H7 (cell line): ENCODE measurements around the gene MED12L. TPM values are rescaled to one million over a fixed set of nuclear protein-coding genes. Genes with fewer than 3 reads are reported as not detected.
A peak's percentile ranks its signal among the peaks of the same experiment; 100 is the strongest.
"Not testable (repeated sequence)": the region's sequence is repeated elsewhere in the genome, so short reads cannot be mapped to it uniquely, and the experiment has no call there.

Experiments
- DNase-seq: peaks from one replicate; pipeline ENCODE4 v3.0.0; 2012
- H3K27me3 ChIP-seq: 2 replicates; pipeline ENCODE4 v1.6.0; 2011; ENCODE audit warnings: mild to moderate bottlenecking, low read length; ENCODE audit not compliant: control insufficient read depth, insufficient read depth
- H3K36me3 ChIP-seq: replicated peaks from 2 replicates; pipeline ENCODE4 v1.5.1; 2011; ENCODE audit warnings: low read length; ENCODE audit not compliant: control insufficient read depth, insufficient read depth
- H3K4me3 ChIP-seq: 2 replicates; pipeline ENCODE4 v1.5.1; 2011; ENCODE audit warnings: low read depth, mild to moderate bottlenecking, control low read depth, low read length, moderate library complexity; ENCODE audit not compliant: insufficient read depth
- total RNA-seq: library from RNA; depleted of rRNA; stranded (reverse); fragments of >200 nt; shearing (Covaris generic); gene quantifications from 2 replicates; pipeline ENCODE4 v1.2.3, GENCODE V29; 2014

The MED12L gene
- total RNA-seq, 1 experiment from 2014 or later: 7.9 TPM

GRCh38 chr3:151166161-151166560, 80.7 kb downstream of the MED12L start:
- Histone ChIP-seq H3K27me3 (no peaks in the 10 kb centered on the region), H3K4me3 (no peak overlapping the region)

GRCh38 chr3:151168269-151169094, 83.0 kb downstream of the MED12L start:
- peak; percentile 66 for DNase-seq
- Histone ChIP-seq H3K36me3 (peaks cover 1% of the 10 kb centered on the region; the same call in 1 of the 2 replicates), H3K4me3 (no peak overlapping the region), H3K27me3 (no peaks in the 10 kb centered on the region)

More at GRCh38 chr3:151166161-151166560, 80.7 kb downstream of the MED12L start:
- H3K36me3 ChIP-seq: peaks cover 1% of the 10 kb centered on the region; the same call in 1 of the 2 replicates
- DNase-seq: no peak

GRCh38 chr3:151169262-151169947, 83.9 kb downstream of the MED12L start:
- H3K4me3 ChIP-seq: no peak overlapping the region
- H3K27me3 ChIP-seq: no peaks in the 10 kb centered on the region
- no peaks in the 10 kb centered on the region for H3K36me3 ChIP-seq
- no peak for DNase-seq

GRCh38 chr3:151169948-151170679, 84.7 kb downstream of the MED12L start:
- not testable (repeated sequence) for H3K27me3 ChIP-seq, H3K4me3 ChIP-seq, DNase-seq, H3K36me3 ChIP-seq

GRCh38 chr3:151171145-151171757, 85.8 kb downstream of the MED12L start:
- no peak for DNase-seq
- Histone ChIP-seq H3K4me3 (no peak overlapping the region), H3K36me3 (no peaks in the 10 kb centered on the region), H3K27me3 (no peaks in the 10 kb centered on the region)

GRCh38 chr3:151174351-151174750, 88.9 kb downstream of the MED12L start:
- Histone ChIP-seq H3K36me3 (no peaks in the 10 kb centered on the region), H3K27me3 (no peaks in the 10 kb centered on the region), H3K4me3 (no peak overlapping the region)
- no peak for DNase-seq

- no peak for DNase-seq
- H3K27me3 ChIP-seq: no peaks in the 10 kb centered on the region
- no peak overlapping the region for H3K4me3 ChIP-seq
- H3K36me3 ChIP-seq: no peaks in the 10 kb centered on the region
Measured at GRCh38 chr3:151175952-151176351, 90.5 kb downstream of the MED12L start.

GRCh38 chr3:151178208-151178845, 92.9 kb downstream of the MED12L start:
- no peaks in the 10 kb centered on the region for H3K36me3 ChIP-seq
- DNase-seq: no peak
- H3K4me3 ChIP-seq: no peak overlapping the region
- no peaks in the 10 kb centered on the region for H3K27me3 ChIP-seq

- H3K27me3 ChIP-seq: no peaks in the 10 kb centered on the region
- DNase-seq: no peak
- H3K36me3 ChIP-seq: no peaks in the 10 kb centered on the region
- H3K4me3 ChIP-seq: no peak overlapping the region
Measured at GRCh38 chr3:151182349-151183079, 97.0 kb downstream of the MED12L start.

GRCh38 chr3:151183265-151183671, 97.8 kb downstream of the MED12L start:
- no peak overlapping the region for H3K4me3 ChIP-seq
- H3K27me3 ChIP-seq: no peaks in the 10 kb centered on the region
- no peaks in the 10 kb centered on the region; the same call in 1 of the 2 replicates for H3K36me3 ChIP-seq
- DNase-seq: no peak

- H3K4me3 ChIP-seq: no peak overlapping the region
- H3K27me3 ChIP-seq: no peaks in the 10 kb centered on the region
- peaks cover 4% of the 10 kb centered on the region for H3K36me3 ChIP-seq
- DNase-seq: no peak
Measured at GRCh38 chr3:151191095-151191494, 105.6 kb downstream of the MED12L start.

- Histone ChIP-seq H3K27me3 (no peaks in the 10 kb centered on the region), H3K4me3 (no peak overlapping the region), H3K36me3 (peaks cover 4% of the 10 kb centered on the region)
- DNase-seq: no peak
Measured at GRCh38 chr3:151192545-151192944, 107.1 kb downstream of the MED12L start.

- no peak for DNase-seq
- no peaks in the 10 kb centered on the region for H3K27me3 ChIP-seq
- H3K36me3 ChIP-seq: peaks cover 3% of the 10 kb centered on the region
- no peak overlapping the region for H3K4me3 ChIP-seq
Measured at GRCh38 chr3:151195826-151196225, 110.4 kb downstream of the MED12L start.
